Measurements from ENCODE around the gene C8A.

DNA sequence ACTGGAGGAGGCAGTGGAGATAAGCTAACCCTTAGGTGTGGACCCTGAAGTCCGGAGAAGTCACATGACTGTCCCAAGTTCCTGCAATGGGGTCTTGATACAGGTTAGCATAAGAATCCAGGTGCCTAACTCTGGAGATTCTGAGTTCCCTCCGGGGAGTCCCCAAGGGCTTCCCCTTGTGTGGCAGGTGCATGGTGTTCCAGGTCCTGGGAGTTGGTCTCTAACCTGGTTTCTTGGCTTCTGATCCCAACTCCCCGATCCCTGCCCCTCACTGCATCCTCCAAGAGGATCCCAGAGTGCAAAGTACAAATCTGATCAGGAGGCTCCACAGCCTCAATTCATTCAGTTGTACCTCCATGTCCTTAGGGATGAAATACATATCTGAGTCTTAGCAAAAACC, 9.3 kb upstream of the C8A start:
- no peak for TF ChIP-seq POLR2A (IDR thresholded peaks at IDR 0.05; ENCODE audit: low read length)
- TF ChIP-seq GATA1 (IDR thresholded peaks at IDR 0.05; ENCODE audit: low read depth, low read length), result no peak

Data from erythroblast (primary cell).